Measurements from ENCODE around the gene PARN. TPM values are rescaled to one million over a fixed set of nuclear protein-coding genes. Genes with fewer than 3 reads are reported as not detected.

The PARN gene
- total RNA-seq, 1 experiment from 2014 or later, result 30.7 TPM

DNA sequence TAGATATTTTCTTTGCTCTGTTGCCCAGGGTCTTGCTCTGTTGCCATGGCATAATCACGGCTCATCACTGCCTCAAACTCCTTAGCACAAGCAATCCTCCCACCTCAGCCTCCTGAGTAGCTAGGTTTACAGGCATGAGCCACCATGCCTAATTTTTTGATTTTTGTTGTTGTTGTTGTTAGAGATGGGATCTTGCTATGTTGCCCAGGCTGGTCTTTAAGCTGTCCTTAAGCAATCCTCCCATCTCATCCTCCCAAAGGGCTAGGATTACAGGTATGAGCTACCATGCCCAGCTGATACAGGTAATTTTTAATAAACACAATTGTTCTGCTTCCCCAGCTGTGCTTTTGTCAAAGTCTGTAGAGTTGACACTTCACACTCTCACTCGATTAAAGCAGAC, 159.3 kb downstream of the PARN start:
- peaks cover 17% of the 10 kb centered on the region for H3K36me3 Mint-ChIP-seq (ENCODE audit: insufficient read depth, unreplicated experiment)
- H3K9me3 Mint-ChIP-seq (ENCODE audit: unreplicated experiment), result no peaks in the 10 kb centered on the region
- TF ChIP-seq, protein P1, sequence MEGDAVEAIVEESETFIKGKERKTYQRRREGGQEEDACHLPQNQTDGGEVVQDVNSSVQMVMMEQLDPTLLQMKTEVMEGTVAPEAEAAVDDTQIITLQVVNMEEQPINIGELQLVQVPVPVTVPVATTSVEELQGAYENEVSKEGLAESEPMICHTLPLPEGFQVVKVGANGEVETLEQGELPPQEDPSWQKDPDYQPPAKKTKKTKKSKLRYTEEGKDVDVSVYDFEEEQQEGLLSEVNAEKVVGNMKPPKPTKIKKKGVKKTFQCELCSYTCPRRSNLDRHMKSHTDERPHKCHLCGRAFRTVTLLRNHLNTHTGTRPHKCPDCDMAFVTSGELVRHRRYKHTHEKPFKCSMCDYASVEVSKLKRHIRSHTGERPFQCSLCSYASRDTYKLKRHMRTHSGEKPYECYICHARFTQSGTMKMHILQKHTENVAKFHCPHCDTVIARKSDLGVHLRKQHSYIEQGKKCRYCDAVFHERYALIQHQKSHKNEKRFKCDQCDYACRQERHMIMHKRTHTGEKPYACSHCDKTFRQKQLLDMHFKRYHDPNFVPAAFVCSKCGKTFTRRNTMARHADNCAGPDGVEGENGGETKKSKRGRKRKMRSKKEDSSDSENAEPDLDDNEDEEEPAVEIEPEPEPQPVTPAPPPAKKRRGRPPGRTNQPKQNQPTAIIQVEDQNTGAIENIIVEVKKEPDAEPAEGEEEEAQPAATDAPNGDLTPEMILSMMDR (IDR thresholded peaks at IDR 0.05; ENCODE audit: insufficient read depth in 1 of 2, low read depth in 1 of 2, low read length in 1 of 2, severe bottlenecking in 1 of 2, unreplicated experiment in 1 of 2), result no peak
- no peak overlapping the region for H3K4me3 Mint-ChIP-seq (ENCODE audit: unreplicated experiment)
- no peaks in the 10 kb centered on the region for H3K27me3 Mint-ChIP-seq (ENCODE audit: insufficient read depth, unreplicated experiment)
- Histone ChIP-seq H3K27me3 (replicated peaks; ENCODE audit: control insufficient read depth, insufficient read depth, low read length) (no peaks in the 10 kb centered on the region), H3K4me1 (peaks cover 7% of the 10 kb centered on the region; the same call in 1 of the 2 replicates), H3K4me3 (ENCODE audit: low read depth, low read length) (no peak overlapping the region), H3K36me3 (ENCODE audit: control insufficient read depth, insufficient read depth, low read length) (no peaks in the 10 kb centered on the region), H3K9me3 (no peaks in the 10 kb centered on the region)
- intact Hi-C loops (cut with micrococcal nuclease; ENCODE audit: unreplicated experiment), result no loop called here
- ChIA-PET CTCF (no interaction called here), POLR2A (no interaction called here)
- no peak for DNase-seq
- no peak overlapping the region for H3K27ac Mint-ChIP-seq (ENCODE audit: unreplicated experiment)
- no TSS peak for BruUV-seq (replicated peaks)
- peaks cover 12% of the 10 kb centered on the region for H3K4me1 Mint-ChIP-seq (ENCODE audit: low read depth, unreplicated experiment)

DNA sequence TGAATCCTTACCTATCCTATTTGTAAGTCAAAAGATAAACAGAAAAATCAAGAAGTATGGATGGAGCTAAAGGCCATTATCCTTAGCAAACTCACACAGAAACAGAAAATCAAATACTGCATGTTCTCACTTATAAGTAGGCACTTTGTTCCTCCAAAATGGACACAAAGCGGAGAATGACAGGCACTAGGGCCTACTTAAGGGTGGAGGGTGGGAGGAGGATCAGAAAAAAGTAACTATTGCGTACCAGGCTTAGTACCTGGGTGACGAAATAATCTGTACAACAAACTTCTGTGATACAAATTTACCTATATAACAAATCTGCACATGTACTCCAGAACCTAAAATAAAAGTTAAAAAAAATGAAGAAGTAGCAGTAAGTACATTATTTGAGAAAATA, 164.3 kb downstream of the PARN start:
- Histone ChIP-seq H3K9me3 (peaks cover 10% of the 10 kb centered on the region; the same call in 1 of the 2 replicates), H3K27me3 (replicated peaks; ENCODE audit: control insufficient read depth, insufficient read depth, low read length) (no peaks in the 10 kb centered on the region), H3K4me3 (ENCODE audit: low read depth, low read length) (no peak overlapping the region), H3K4me1 (no peaks in the 10 kb centered on the region), H3K36me3 (ENCODE audit: control insufficient read depth, insufficient read depth, low read length) (no peaks in the 10 kb centered on the region)
- DNase-seq, result no peak
- ChIA-PET POLR2A (no interaction called here), CTCF (no interaction called here)
- H3K27ac Mint-ChIP-seq (ENCODE audit: unreplicated experiment), result no peak overlapping the region
- H3K27me3 Mint-ChIP-seq (ENCODE audit: insufficient read depth, unreplicated experiment), result no peaks in the 10 kb centered on the region
- H3K4me3 Mint-ChIP-seq (ENCODE audit: unreplicated experiment), result no peak overlapping the region
- peaks cover 23% of the 10 kb centered on the region for H3K9me3 Mint-ChIP-seq (ENCODE audit: unreplicated experiment)
- intact Hi-C loops (cut with micrococcal nuclease; ENCODE audit: unreplicated experiment), result loop anchor here (10.0 kb wide), 1 partner anchor 59 kb away; no protein-coding TSS in a partner anchor
- TF ChIP-seq, protein P1 (IDR thresholded peaks at IDR 0.05; ENCODE audit: insufficient read depth in 1 of 2, low read depth in 1 of 2, low read length in 1 of 2, severe bottlenecking in 1 of 2, unreplicated experiment in 1 of 2), result no peak
- peaks cover 6% of the 10 kb centered on the region for H3K36me3 Mint-ChIP-seq (ENCODE audit: insufficient read depth, unreplicated experiment)
- H3K4me1 Mint-ChIP-seq (ENCODE audit: low read depth, unreplicated experiment), result no peaks in the 10 kb centered on the region
- BruUV-seq (replicated peaks), result no TSS peak

DNA sequence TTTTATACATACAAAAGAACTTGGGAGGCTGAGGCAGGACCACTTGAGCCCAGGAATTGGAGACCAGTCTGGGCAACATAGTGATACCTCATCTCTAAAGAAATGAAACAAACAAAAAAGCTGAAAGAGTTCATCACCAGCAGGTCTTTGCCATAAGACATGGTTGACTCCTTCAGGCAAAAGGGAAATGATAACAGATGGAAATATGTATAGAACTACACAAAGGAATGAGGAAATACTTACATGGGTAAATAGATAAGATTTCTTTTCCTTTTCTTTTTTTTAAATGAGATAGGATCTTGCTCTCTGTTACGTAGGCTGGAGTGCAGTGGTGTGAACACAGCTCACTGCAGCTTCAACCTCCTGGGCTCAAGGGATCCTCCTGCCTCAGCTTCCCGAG, 165.3 kb downstream of the PARN start:
- no peaks in the 10 kb centered on the region for H3K4me1 Mint-ChIP-seq (ENCODE audit: low read depth, unreplicated experiment)
- no peak overlapping the region for H3K27ac Mint-ChIP-seq (ENCODE audit: unreplicated experiment)
- ChIA-PET POLR2A (no interaction called here), CTCF (no interaction called here)
- peaks cover 6% of the 10 kb centered on the region for H3K36me3 Mint-ChIP-seq (ENCODE audit: insufficient read depth, unreplicated experiment)
- no peak for DNase-seq
- Histone ChIP-seq H3K4me3 (ENCODE audit: low read depth, low read length) (no peak overlapping the region), H3K4me1 (no peaks in the 10 kb centered on the region), H3K36me3 (ENCODE audit: control insufficient read depth, insufficient read depth, low read length) (no peaks in the 10 kb centered on the region), H3K27me3 (replicated peaks; ENCODE audit: control insufficient read depth, insufficient read depth, low read length) (no peaks in the 10 kb centered on the region), H3K9me3 (peaks cover 10% of the 10 kb centered on the region; the same call in 1 of the 2 replicates)
- peaks cover 23% of the 10 kb centered on the region for H3K9me3 Mint-ChIP-seq (ENCODE audit: unreplicated experiment)
- no peak overlapping the region for H3K4me3 Mint-ChIP-seq (ENCODE audit: unreplicated experiment)
- TF ChIP-seq, protein P1 (IDR thresholded peaks at IDR 0.05; ENCODE audit: insufficient read depth in 1 of 2, low read depth in 1 of 2, low read length in 1 of 2, severe bottlenecking in 1 of 2, unreplicated experiment in 1 of 2), result no peak
- no peaks in the 10 kb centered on the region for H3K27me3 Mint-ChIP-seq (ENCODE audit: insufficient read depth, unreplicated experiment)
- intact Hi-C loops (cut with micrococcal nuclease; ENCODE audit: unreplicated experiment), result loop anchor here (10.0 kb wide), 1 partner anchor 60 kb away; no protein-coding TSS in a partner anchor
- no TSS peak for BruUV-seq (replicated peaks)

Data from Caco-2 (cell line).